ENCODE results near the gene SCG3. TPM values are rescaled to one million over a fixed set of nuclear protein-coding genes. Genes with fewer than 3 reads are reported as not detected.

The SCG3 gene
- 31.5 to 32.3 TPM (median 32.1 TPM) in 3 replicates for total RNA-seq (2021)
- percentile 65 among the genes with signal in this experiment for Bru-seq, nascent RNA
- long read RNA-seq, experiment 1, transcript SCG3-201 (12 exons, 3,315 nt): major isoform, 269 of 291 reads
- long read RNA-seq, experiment 1, partial matches to known transcripts: 7 of 291 reads
- long read RNA-seq, experiment 1, other reads (novel, unspliced or antisense): 12 of 291 reads
- long read RNA-seq, experiment 2, transcript SCG3-201 (12 exons, 3,315 nt): major isoform, 56 of 84 reads
- long read RNA-seq, experiment 2, partial matches to known transcripts: 13 of 84 reads
- long read RNA-seq, experiment 2, other reads (novel, unspliced or antisense): 15 of 84 reads
- long read RNA-seq, experiment 3, transcript SCG3-201 (12 exons, 3,315 nt): major isoform, 191 of 215 reads
- long read RNA-seq, experiment 3, partial matches to known transcripts: 18 of 215 reads
- long read RNA-seq, experiment 3, other reads (novel, unspliced or antisense): 4 of 215 reads

- DNase-seq (ENCODE audit: low spot score) (peak; percentile 99), ATAC-seq (peak; percentile 98)
- ChIA-PET CTCF (interaction anchor here (0.6 to 2.5 kb wide), 12 partner anchors 9 to 905 kb away, joined by 3 to 22 read pairs (median 4); no protein-coding TSS in a partner anchor), POLR2A (interaction anchor here (0.7 to 1.2 kb wide), 5 partner anchors 9 to 59 kb away, joined by 3 to 6 read pairs (median 4); partner anchors contain the start of gene DMXL2)
- Mint-ChIP-seq H3K27me3 (ENCODE audit: low read depth) (no peaks in the 10 kb centered on the region), H3K4me1 (peaks cover 6% of the 10 kb centered on the region), H3K9me3 (no peaks in the 10 kb centered on the region), H3K4me3 (peak within 1 kb of the TSS; percentile 90), H3K27ac (peak within 1 kb of the TSS; percentile 97), H3K36me3 (no peaks in the 10 kb centered on the region)
- peak; percentile 63; the same call in 1 of the 2 replicates for TF ChIP-seq NR2C2 (CRISPR knock-in tag; IDR thresholded peaks at IDR 0.05)
- TF ChIP-seq ZBTB21 (CRISPR knock-in tag; IDR thresholded peaks at IDR 0.05; ENCODE audit: borderline replicate concordance): peak; percentile 96; the same call in 1 of the 2 replicates
- peak; percentile 98 for TF ChIP-seq FOXP4 (CRISPR knock-in tag; IDR thresholded peaks at IDR 0.05)
- TF ChIP-seq SMAD3 (CRISPR knock-in tag; IDR thresholded peaks at IDR 0.05; ENCODE audit: borderline replicate concordance): peak; percentile 98
- TF ChIP-seq, protein P1, sequence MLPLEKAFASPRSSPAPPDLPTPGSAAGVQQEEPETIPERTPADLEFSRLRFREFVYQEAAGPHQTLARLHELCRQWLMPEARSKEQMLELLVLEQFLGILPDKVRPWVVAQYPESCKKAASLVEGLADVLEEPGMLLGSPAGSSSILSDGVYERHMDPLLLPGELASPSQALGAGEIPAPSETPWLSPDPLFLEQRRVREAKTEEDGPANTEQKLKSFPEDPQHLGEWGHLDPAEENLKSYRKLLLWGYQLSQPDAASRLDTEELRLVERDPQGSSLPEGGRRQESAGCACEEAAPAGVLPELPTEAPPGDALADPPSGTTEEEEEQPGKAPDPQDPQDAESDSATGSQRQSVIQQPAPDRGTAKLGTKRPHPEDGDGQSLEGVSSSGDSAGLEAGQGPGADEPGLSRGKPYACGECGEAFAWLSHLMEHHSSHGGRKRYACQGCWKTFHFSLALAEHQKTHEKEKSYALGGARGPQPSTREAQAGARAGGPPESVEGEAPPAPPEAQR (CRISPR knock-in tag; IDR thresholded peaks at IDR 0.05): 0 out of 2 replicates have a peak, but pooled peaks have one; percentile 21
- no peak for TF ChIP-seq ZNF263 (CRISPR knock-in tag; IDR thresholded peaks at IDR 0.05; ENCODE audit: low read depth)
- TF ChIP-seq ZNF232 (CRISPR knock-in tag; IDR thresholded peaks at IDR 0.05): peak; percentile 99
- TF ChIP-seq, protein P2, sequence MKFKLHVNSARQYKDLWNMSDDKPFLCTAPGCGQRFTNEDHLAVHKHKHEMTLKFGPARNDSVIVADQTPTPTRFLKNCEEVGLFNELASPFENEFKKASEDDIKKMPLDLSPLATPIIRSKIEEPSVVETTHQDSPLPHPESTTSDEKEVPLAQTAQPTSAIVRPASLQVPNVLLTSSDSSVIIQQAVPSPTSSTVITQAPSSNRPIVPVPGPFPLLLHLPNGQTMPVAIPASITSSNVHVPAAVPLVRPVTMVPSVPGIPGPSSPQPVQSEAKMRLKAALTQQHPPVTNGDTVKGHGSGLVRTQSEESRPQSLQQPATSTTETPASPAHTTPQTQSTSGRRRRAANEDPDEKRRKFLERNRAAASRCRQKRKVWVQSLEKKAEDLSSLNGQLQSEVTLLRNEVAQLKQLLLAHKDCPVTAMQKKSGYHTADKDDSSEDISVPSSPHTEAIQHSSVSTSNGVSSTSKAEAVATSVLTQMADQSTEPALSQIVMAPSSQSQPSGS (CRISPR knock-in tag; IDR thresholded peaks at IDR 0.05; ENCODE audit: borderline replicate concordance, low read depth): no peak
- TF ChIP-seq, protein P3, sequence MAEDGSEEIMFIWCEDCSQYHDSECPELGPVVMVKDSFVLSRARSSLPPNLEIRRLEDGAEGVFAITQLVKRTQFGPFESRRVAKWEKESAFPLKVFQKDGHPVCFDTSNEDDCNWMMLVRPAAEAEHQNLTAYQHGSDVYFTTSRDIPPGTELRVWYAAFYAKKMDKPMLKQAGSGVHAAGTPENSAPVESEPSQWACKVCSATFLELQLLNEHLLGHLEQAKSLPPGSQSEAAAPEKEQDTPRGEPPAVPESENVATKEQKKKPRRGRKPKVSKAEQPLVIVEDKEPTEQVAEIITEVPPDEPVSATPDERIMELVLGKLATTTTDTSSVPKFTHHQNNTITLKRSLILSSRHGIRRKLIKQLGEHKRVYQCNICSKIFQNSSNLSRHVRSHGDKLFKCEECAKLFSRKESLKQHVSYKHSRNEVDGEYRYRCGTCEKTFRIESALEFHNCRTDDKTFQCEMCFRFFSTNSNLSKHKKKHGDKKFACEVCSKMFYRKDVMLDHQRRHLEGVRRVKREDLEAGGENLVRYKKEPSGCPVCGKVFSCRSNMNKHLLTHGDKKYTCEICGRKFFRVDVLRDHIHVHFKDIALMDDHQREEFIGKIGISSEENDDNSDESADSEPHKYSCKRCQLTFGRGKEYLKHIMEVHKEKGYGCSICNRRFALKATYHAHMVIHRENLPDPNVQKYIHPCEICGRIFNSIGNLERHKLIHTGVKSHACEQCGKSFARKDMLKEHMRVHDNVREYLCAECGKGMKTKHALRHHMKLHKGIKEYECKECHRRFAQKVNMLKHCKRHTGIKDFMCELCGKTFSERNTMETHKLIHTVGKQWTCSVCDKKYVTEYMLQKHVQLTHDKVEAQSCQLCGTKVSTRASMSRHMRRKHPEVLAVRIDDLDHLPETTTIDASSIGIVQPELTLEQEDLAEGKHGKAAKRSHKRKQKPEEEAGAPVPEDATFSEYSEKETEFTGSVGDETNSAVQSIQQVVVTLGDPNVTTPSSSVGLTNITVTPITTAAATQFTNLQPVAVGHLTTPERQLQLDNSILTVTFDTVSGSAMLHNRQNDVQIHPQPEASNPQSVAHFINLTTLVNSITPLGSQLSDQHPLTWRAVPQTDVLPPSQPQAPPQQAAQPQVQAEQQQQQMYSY (CRISPR knock-in tag; IDR thresholded peaks at IDR 0.05): peak; percentile 37
- TF ChIP-seq RORB (CRISPR knock-in tag; IDR thresholded peaks at IDR 0.05): no peak
- no peak for TF ChIP-seq SOX15 (CRISPR knock-in tag; IDR thresholded peaks at IDR 0.05)
- TF ChIP-seq ZMAT4 (CRISPR knock-in tag; IDR thresholded peaks at IDR 0.05): no peak
- TF ChIP-seq HMGXB4 (CRISPR knock-in tag; IDR thresholded peaks at IDR 0.05): peak; percentile 70; the same call in 1 of the 2 replicates
- TF ChIP-seq ZBTB43 (CRISPR knock-in tag; IDR thresholded peaks at IDR 0.05): peak; percentile 93
- TF ChIP-seq EMX1 (CRISPR knock-in tag; IDR thresholded peaks at IDR 0.05): 0 out of 2 replicates have a peak, but pooled peaks have one; percentile 69
- TF ChIP-seq, protein P4, sequence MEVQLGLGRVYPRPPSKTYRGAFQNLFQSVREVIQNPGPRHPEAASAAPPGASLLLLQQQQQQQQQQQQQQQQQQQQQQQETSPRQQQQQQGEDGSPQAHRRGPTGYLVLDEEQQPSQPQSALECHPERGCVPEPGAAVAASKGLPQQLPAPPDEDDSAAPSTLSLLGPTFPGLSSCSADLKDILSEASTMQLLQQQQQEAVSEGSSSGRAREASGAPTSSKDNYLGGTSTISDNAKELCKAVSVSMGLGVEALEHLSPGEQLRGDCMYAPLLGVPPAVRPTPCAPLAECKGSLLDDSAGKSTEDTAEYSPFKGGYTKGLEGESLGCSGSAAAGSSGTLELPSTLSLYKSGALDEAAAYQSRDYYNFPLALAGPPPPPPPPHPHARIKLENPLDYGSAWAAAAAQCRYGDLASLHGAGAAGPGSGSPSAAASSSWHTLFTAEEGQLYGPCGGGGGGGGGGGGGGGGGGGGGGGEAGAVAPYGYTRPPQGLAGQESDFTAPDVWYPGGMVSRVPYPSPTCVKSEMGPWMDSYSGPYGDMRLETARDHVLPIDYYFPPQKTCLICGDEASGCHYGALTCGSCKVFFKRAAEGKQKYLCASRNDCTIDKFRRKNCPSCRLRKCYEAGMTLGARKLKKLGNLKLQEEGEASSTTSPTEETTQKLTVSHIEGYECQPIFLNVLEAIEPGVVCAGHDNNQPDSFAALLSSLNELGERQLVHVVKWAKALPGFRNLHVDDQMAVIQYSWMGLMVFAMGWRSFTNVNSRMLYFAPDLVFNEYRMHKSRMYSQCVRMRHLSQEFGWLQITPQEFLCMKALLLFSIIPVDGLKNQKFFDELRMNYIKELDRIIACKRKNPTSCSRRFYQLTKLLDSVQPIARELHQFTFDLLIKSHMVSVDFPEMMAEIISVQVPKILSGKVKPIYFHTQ (CRISPR knock-in tag; IDR thresholded peaks at IDR 0.05): no peak
- 0 out of 2 replicates have a peak, but pooled peaks have one; percentile 70 for TF ChIP-seq NR3C1 (CRISPR knock-in tag; conservative IDR thresholded peaks at IDR 0.05; ENCODE audit: low read depth)
- TF ChIP-seq JAZF1 (CRISPR knock-in tag; IDR thresholded peaks at IDR 0.05): no peak
- TF ChIP-seq SP1 (CRISPR knock-in tag; conservative IDR thresholded peaks at IDR 0.05): peak; percentile 84
Observed at GRCh38 chr15:51681303-51681963, at the start of gene SCG3. Gene SCG3, plus strand, starts transcription at chr15:51681503. Its CDS starts 253 bp downstream, at chr15:51681756.

Measured in WTC11 (cell line).